ENCODE measurements around the gene GPR183. TPM values are rescaled to one million over a fixed set of nuclear protein-coding genes. Genes with fewer than 3 reads are reported as not detected.

The GPR183 gene
- total RNA-seq, 4 donors from 2014 or later = 2.3 to 13.7 (median 9.1) TPM

DNA sequence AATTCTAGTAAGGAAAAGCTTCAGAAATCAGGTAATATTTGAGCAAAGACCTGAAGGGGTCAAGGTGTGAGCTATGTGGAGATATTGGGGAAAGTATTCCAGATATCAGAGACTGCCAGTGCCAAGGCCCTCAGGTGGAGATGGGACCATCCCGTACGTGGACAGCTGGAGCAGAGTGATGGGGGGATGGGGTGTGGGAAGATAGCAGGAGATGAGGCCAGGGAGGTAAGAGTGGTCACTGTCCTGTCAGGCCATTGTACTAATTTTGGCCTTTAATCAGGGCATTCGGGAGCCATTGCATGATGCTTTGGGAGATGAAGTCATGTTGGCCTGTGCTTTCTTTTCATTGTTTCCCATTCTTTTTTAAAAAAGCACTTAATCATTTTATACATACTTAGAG is 36.0 kb downstream of the GPR183 start:
- intact Hi-C loops (cut with DNase I; ENCODE audit: low total_unique reads) = no loop called here
- no peak for DNase-seq (ENCODE audit: low spot score in 2 of 2)
- WGBS, 2 donors = 82 to 86% methylated on average over 3 of the region's 3 CpGs
- TF ChIP-seq, protein P1, sequence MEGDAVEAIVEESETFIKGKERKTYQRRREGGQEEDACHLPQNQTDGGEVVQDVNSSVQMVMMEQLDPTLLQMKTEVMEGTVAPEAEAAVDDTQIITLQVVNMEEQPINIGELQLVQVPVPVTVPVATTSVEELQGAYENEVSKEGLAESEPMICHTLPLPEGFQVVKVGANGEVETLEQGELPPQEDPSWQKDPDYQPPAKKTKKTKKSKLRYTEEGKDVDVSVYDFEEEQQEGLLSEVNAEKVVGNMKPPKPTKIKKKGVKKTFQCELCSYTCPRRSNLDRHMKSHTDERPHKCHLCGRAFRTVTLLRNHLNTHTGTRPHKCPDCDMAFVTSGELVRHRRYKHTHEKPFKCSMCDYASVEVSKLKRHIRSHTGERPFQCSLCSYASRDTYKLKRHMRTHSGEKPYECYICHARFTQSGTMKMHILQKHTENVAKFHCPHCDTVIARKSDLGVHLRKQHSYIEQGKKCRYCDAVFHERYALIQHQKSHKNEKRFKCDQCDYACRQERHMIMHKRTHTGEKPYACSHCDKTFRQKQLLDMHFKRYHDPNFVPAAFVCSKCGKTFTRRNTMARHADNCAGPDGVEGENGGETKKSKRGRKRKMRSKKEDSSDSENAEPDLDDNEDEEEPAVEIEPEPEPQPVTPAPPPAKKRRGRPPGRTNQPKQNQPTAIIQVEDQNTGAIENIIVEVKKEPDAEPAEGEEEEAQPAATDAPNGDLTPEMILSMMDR (IDR thresholded peaks at IDR 0.05) = no peak
- no peak for TF ChIP-seq POLR2A (IDR thresholded peaks at IDR 0.05)
- H3K4me3 ChIP-seq (ENCODE audit: low read depth, poor library complexity, severe bottlenecking) = no peak overlapping the region

DNA sequence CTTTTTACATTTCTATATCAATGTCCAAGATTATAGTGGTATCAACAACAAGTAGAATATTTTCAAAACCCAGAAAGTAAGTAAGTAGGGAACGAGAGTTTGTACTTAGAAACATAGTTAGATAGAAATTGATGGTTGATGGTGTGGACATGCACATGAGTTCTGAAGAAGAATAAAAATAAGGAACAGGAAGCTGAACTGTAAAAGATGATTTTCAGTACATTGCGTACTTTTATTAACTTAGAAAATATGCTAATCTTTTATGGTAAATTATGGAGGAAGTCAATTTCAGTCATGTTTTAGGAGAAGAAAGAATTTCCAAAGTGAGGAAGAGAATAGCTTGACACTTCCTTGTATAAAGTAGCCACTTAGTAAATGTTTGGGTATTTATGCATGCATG is 36.7 kb downstream of the GPR183 start:
- 87 to 91% methylated on average over 2 of the region's 2 CpGs for WGBS, 2 donors
- H3K4me3 ChIP-seq (ENCODE audit: low read depth, poor library complexity, severe bottlenecking) = no peak overlapping the region
- TF ChIP-seq POLR2A (IDR thresholded peaks at IDR 0.05) = no peak
- TF ChIP-seq, protein P1 (IDR thresholded peaks at IDR 0.05) = no peak
- intact Hi-C loops (cut with DNase I; ENCODE audit: low total_unique reads) = no loop called here
- DNase-seq (ENCODE audit: low spot score in 2 of 2) = no peak

DNA sequence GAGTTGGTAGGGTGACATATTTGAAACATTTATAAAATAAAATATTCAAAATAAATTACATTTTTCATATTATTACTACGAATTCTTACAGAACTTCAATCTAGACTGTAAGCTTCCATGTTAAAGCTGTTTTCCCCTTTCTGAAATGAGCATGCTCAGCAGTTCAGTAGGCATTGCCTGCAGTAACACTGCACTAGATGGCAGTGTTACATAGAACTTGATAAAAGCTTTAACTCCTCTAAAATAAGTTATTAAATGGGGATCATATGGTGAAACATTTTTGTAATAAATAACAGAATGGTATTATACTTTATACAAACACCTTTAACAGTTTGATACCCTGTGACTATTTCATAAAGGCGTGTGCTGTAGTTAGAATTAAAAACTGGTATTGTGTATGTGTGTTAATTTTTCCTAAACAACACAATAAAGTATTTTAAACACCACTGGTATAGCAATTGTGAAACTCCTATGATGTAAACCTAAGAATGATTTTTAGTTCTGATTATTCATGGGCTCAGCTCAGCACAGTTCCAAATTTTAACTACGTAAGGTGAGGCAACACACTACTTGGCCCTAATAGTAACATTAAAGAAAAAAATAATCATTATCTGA is 37.5 kb downstream of the GPR183 start:
- TF ChIP-seq POLR2A (IDR thresholded peaks at IDR 0.05) = no peak
- TF ChIP-seq, protein P1 (IDR thresholded peaks at IDR 0.05) = peak in 1 of 3 donors; percentile 27
- WGBS, 2 donors = 56 to 62% methylated on average over 3 of the region's 3 CpGs
- no peak for DNase-seq (ENCODE audit: low spot score in 2 of 2)
- intact Hi-C loops (cut with DNase I; ENCODE audit: low total_unique reads) = no loop called here
- H3K4me3 ChIP-seq (ENCODE audit: low read depth, poor library complexity, severe bottlenecking) = no peak overlapping the region

DNA sequence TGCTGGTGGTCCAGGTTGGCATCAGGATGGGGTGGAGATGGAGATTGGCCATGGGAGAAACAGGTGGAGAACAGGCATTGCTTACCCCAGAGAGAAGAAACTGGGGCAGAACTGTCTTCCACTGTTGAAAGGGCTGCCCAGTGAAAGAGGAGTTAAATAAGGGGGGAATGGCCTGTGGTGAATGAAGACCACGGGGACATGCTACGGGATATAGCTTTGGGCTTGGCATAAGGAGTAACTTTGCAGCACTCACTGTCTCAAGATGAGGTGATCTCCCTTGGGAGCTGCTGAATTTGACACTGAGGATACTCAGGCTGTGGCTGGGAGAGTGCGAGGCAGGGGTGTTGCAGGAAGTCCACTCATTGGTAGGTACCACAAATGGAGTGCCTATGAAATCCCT is 38.4 kb downstream of the GPR183 start:
- intact Hi-C loops (cut with DNase I; ENCODE audit: low total_unique reads) = no loop called here
- TF ChIP-seq, protein P1 (IDR thresholded peaks at IDR 0.05) = no peak
- no peak for TF ChIP-seq POLR2A (IDR thresholded peaks at IDR 0.05)
- no peak overlapping the region for H3K4me3 ChIP-seq (ENCODE audit: low read depth, poor library complexity, severe bottlenecking)
- no peak for DNase-seq (ENCODE audit: low spot score in 2 of 2)
- WGBS, 2 donors = 88 to 89% methylated on average over 3 of the region's 3 CpGs

DNA sequence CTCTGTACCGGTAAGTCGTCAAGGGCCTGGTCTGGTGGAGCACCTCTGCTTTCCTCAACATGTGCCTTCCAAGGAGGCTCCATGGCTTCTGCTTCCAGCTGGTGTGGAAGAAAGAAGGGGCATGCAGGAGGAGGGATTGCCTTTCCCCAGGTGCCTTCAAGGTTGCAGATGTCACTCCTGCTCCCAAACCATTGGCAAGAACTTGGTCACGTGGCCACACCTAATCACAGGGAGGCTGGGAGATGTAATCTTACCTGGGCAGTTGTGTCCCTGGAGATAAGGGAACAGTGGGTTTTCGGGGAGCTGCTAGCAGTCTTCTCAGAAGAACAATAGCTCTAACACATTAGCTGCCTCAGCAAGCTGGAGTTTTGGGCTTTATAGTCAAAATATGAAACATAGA is 39.3 kb downstream of the GPR183 start:
- intact Hi-C loops (cut with DNase I; ENCODE audit: low total_unique reads) = no loop called here
- WGBS, 2 donors = 85 to 90% methylated on average over 4 of the region's 4 CpGs
- DNase-seq (ENCODE audit: low spot score in 2 of 2) = no peak
- TF ChIP-seq, protein P1 (IDR thresholded peaks at IDR 0.05) = no peak
- TF ChIP-seq POLR2A (IDR thresholded peaks at IDR 0.05) = no peak
- H3K4me3 ChIP-seq (ENCODE audit: low read depth, poor library complexity, severe bottlenecking) = no peak overlapping the region

DNA sequence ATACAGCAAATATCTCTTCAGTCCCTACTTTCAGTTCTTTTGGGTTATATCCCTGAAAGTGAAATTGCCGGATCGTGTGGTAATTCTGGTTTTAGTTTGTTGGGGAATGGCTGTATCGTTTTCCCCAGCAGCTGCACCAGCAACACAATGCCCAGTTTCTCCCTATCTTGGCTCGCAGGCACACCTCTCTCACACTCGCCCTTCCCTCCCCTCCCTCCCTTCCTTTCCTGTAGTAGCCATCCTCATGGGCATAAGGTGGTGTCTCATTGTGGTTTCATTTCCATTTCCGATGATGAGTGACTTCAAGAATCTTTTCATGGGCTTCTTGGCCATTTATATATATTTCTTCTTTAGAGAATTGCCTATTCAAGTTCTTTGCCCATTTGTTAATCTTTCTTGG is 40.4 kb downstream of the GPR183 start:
- WGBS, 2 donors = 86 to 87% methylated on average over 6 of the region's 6 CpGs
- no peak overlapping the region for H3K4me3 ChIP-seq (ENCODE audit: low read depth, poor library complexity, severe bottlenecking)
- intact Hi-C loops (cut with DNase I; ENCODE audit: low total_unique reads) = no loop called here
- no peak for DNase-seq (ENCODE audit: low spot score in 2 of 2)
- TF ChIP-seq, protein P1 (IDR thresholded peaks at IDR 0.05) = no peak
